T-helper 1 cell (primary cell): ENCODE results near the gene UBE2Z.
"Not testable (repeated sequence)": the region's sequence is repeated elsewhere in the genome, so short reads cannot be mapped to it uniquely, and the experiment has no call there.

Experiments
- DNase-seq, 5 donors: peaks; one replicate each; pipeline ENCODE4 v3.0.0-alpha.2; 2012 to 2020

Gene UBE2Z

GRCh38 chr17:48904428-48904827 lies 3.8 kb upstream of the UBE2Z start:
- DNase-seq = no peak

- DNase-seq = no peak
Measured at GRCh38 chr17:48905987-48906515, 2.2 kb upstream of the UBE2Z start.

GRCh38 chr17:48907713-48908046 lies 527 bp upstream of the UBE2Z start:
- DNase-seq = no peak

- DNase-seq = peak; percentile 66 to 89 (median 75)
Measured at GRCh38 chr17:48908853-48909394, 717 bp downstream of the UBE2Z start.

GRCh38 chr17:48909783-48910182 lies 1.6 kb downstream of the UBE2Z start:
- no peak for DNase-seq

- DNase-seq = no peak
Measured at GRCh38 chr17:48910370-48910769, 2.2 kb downstream of the UBE2Z start.

- DNase-seq = no peak
Measured at GRCh38 chr17:48912476-48912875, 4.3 kb downstream of the UBE2Z start.

- DNase-seq = peak in 3 of 5 donors; percentile 13 to 87 (median 15)
Measured at GRCh38 chr17:48915459-48916282, 7.5 kb downstream of the UBE2Z start.

- DNase-seq = no peak
Measured at GRCh38 chr17:48925251-48925990, 17.2 kb downstream of the UBE2Z start.

- no peak for DNase-seq
Measured at GRCh38 chr17:48925991-48926342, 17.8 kb downstream of the UBE2Z start.

- DNase-seq = no peak
Measured at GRCh38 chr17:48927978-48928745, 20.0 kb downstream of the UBE2Z start.

- no peak for DNase-seq
Measured at GRCh38 chr17:48928876-48929811, 20.9 kb downstream of the UBE2Z start.

- no peak for DNase-seq
Measured at GRCh38 chr17:48929812-48930165, 21.6 kb downstream of the UBE2Z start.

GRCh38 chr17:48930435-48930873 lies 22.2 kb downstream of the UBE2Z start:
- DNase-seq = no peak

- no peak for DNase-seq
Measured at GRCh38 chr17:48933035-48933434, 24.8 kb downstream of the UBE2Z start.

GRCh38 chr17:48944515-48945260 lies 36.5 kb downstream of the UBE2Z start, which contains the start of gene SNF8:
SNF8 (minus strand) TSS chr17:48944842; CDS start chr17:48944734, 108 bp downstream.
- DNase-seq = peak; percentile 74 to 92 (median 87)

- not testable (repeated sequence) for DNase-seq
Measured at GRCh38 chr17:48945261-48945651, 37.0 kb downstream of the UBE2Z start.

GRCh38 chr17:48951572-48951971 lies 43.4 kb downstream of the UBE2Z start:
- no peak for DNase-seq

- DNase-seq = no peak
Measured at GRCh38 chr17:48952904-48953303, 44.7 kb downstream of the UBE2Z start.

GRCh38 chr17:48954300-48954755 lies 46.1 kb downstream of the UBE2Z start:
- no peak for DNase-seq
